A673 (cell line): Measurements from ENCODE around the gene COL28A1. TPM values are rescaled to one million over a fixed set of nuclear protein-coding genes. Genes with fewer than 3 reads are reported as not detected.
"Not testable (repeated sequence)": the region's sequence is repeated elsewhere in the genome, so short reads cannot be mapped to it uniquely, and the experiment has no call there.

ENCODE experiments used
- BruUV-seq: library from RNA; stranded (reverse); fragments of 400-500 nt; replicated peaks from 2 replicates; lab custom pipeline; 2021; lab: Mats Ljungman, UMichigan
- CTCF ChIA-PET: fragments of 300-600 bp; sonication (Branson Sonifier 250); formaldehyde crosslinking; loops from one replicate; lab custom pipeline; 2022; ENCODE audit warnings: antibody characterized with exemption; lab: Charles Lee
- POLR2A ChIA-PET: fragments of 300-600 bp; sonication (Branson Sonifier 250); formaldehyde crosslinking; loops from one replicate; lab custom pipeline; 2022; ENCODE audit warnings: antibody characterized with exemption; ENCODE audit not compliant: low non-redundant PET; lab: Charles Lee
- DNase-seq: peaks from one replicate; pipeline ENCODE4 v3.0.0-alpha.2; 2015; ENCODE audit warnings: low spot score
- H3K27ac ChIP-seq: fragments of 200-600 bp; sonication (generic); 2 replicates; pipeline ENCODE4 v1.5.1; 2016; ENCODE audit warnings: mixed run types, low read depth, mild to moderate bottlenecking, mixed read lengths, antibody characterized with exemption, low read length; ENCODE audit not compliant: poor library complexity, severe bottlenecking
- H3K27me3 ChIP-seq: fragments of 200-600 bp; sonication (generic); replicated peaks from 2 replicates; pipeline ENCODE4 v1.6.1; 2017; ENCODE audit warnings: mixed run types, low read depth, mild to moderate bottlenecking, mixed read lengths, antibody characterized with exemption, low read length; ENCODE audit not compliant: insufficient read depth, poor library complexity
- H3K36me3 ChIP-seq: fragments of 200-600 bp; sonication (generic); 2 replicates; pipeline ENCODE4 v1.6.1; 2016; ENCODE audit warnings: mixed run types, mild to moderate bottlenecking, mixed read lengths, antibody characterized with exemption, low read length; ENCODE audit not compliant: insufficient read depth, poor library complexity, severe bottlenecking
- H3K4me1 ChIP-seq: fragments of 200-600 bp; sonication (generic); 2 replicates; pipeline ENCODE4 v1.6.1; 2017; ENCODE audit warnings: mixed run types, mild to moderate bottlenecking, mixed read lengths, antibody characterized with exemption, low read length; ENCODE audit not compliant: insufficient read depth, poor library complexity, severe bottlenecking
- H3K4me3 ChIP-seq: fragments of 200-600 bp; sonication (generic); 2 replicates; pipeline ENCODE4 v1.5.1; 2016; ENCODE audit warnings: low read depth, mixed run types, mild to moderate bottlenecking, mixed read lengths, low read length; ENCODE audit not compliant: poor library complexity, severe bottlenecking
- H3K9me3 ChIP-seq: fragments of 200-600 bp; sonication (generic); 2 replicates; pipeline ENCODE4 v1.6.1; 2016; ENCODE audit warnings: mixed run types, low read depth, mild to moderate bottlenecking, mixed read lengths, antibody characterized with exemption, low read length; ENCODE audit not compliant: poor library complexity, severe bottlenecking
- CTCF ChIP-seq: fragments of 300-800, 200-600 bp; sonication (generic); conservative IDR thresholded peaks from 2 replicates; pipeline ENCODE4 v1.5.1; 2017; ENCODE audit warnings: low read depth, mild to moderate bottlenecking, antibody characterized with exemption, low read length, moderate library complexity, mixed read lengths
- EZH2 ChIP-seq: fragments of 200-600 bp; sonication (generic); IDR thresholded peaks from 2 replicates; pipeline ENCODE4 v1.6.1; 2017; ENCODE audit warnings: borderline replicate concordance, low read depth, mild to moderate bottlenecking, mixed read lengths, antibody characterized with exemption, low read length; ENCODE audit not compliant: poor library complexity, severe bottlenecking
- intact Hi-C: fragments of 100-400 bp; cut with micrococcal nuclease; formaldehyde crosslinking; loops from one replicate; pipeline ENCODE4 v1.10.0; 2022; ENCODE audit not compliant: unreplicated experiment
- total RNA-seq: library from RNA; stranded (reverse); gene quantifications from 2 replicates; pipeline ENCODE4 v1.2.3, GENCODE V29; 2021

COL28A1 gene
- total RNA-seq, 1 experiment from 2014 or later, result 0.34 TPM

- no peaks in the 10 kb centered on the region for H3K9me3 ChIP-seq
- H3K4me3 ChIP-seq, result no peak overlapping the region
- no peak for TF ChIP-seq EZH2
- TF ChIP-seq CTCF, result no peak
- BruUV-seq, result no TSS peak
- CTCF ChIA-PET, result no interaction called here
- H3K36me3 ChIP-seq, result no peaks in the 10 kb centered on the region
- H3K27me3 ChIP-seq, result no peaks in the 10 kb centered on the region
- H3K27ac ChIP-seq, result no peak overlapping the region
- H3K4me1 ChIP-seq, result no peaks in the 10 kb centered on the region
- intact Hi-C loops, result no loop called here
- POLR2A ChIA-PET, result no interaction called here
- no peak for DNase-seq
Observed at GRCh38 chr7:7475601-7476000, 60.1 kb downstream of the COL28A1 start.

- Histone ChIP-seq H3K27ac (no peak overlapping the region), H3K9me3 (no peaks in the 10 kb centered on the region), H3K36me3 (no peaks in the 10 kb centered on the region), H3K4me1 (no peaks in the 10 kb centered on the region), H3K4me3 (no peak overlapping the region), H3K27me3 (no peaks in the 10 kb centered on the region)
- BruUV-seq, result no TSS peak
- intact Hi-C loops, result no loop called here
- TF ChIP-seq CTCF, result no peak
- no peak for TF ChIP-seq EZH2
- DNase-seq, result no peak
- CTCF ChIA-PET, result no interaction called here
- POLR2A ChIA-PET, result no interaction called here
Observed at GRCh38 chr7:7474436-7474835, 61.2 kb downstream of the COL28A1 start.

- H3K36me3 ChIP-seq, POLR2A ChIA-PET, H3K4me3 ChIP-seq, H3K27ac ChIP-seq, H3K27me3 ChIP-seq, H3K4me1 ChIP-seq, DNase-seq, intact Hi-C loops, BruUV-seq, CTCF ChIA-PET, H3K9me3 ChIP-seq: not testable (repeated sequence)
Observed at GRCh38 chr7:7464991-7465765, 70.5 kb downstream of the COL28A1 start.

- H3K36me3 ChIP-seq, result no peaks in the 10 kb centered on the region
- DNase-seq, result no peak
- no peak overlapping the region for H3K27ac ChIP-seq
- no TSS peak for BruUV-seq
- no peak overlapping the region for H3K4me3 ChIP-seq
- no peaks in the 10 kb centered on the region for H3K27me3 ChIP-seq
- no peaks in the 10 kb centered on the region for H3K4me1 ChIP-seq
- POLR2A ChIA-PET, result no interaction called here
- peaks cover 5% of the 10 kb centered on the region for H3K9me3 ChIP-seq
- TF ChIP-seq CTCF, result no peak
- TF ChIP-seq EZH2, result no peak
- intact Hi-C loops, result no loop called here
- CTCF ChIA-PET, result no interaction called here
Observed at GRCh38 chr7:7454000-7454399, 81.7 kb downstream of the COL28A1 start.
